Activated CD8-positive, alpha-beta T cell treated with anti-CD3 and anti-CD28 coated beads for 36 hours (primary cell): Measurements from ENCODE around the gene AARS1. TPM values are rescaled to one million over a fixed set of nuclear protein-coding genes. Genes with fewer than 3 reads are reported as not detected.
A peak's percentile ranks its signal among the peaks of the same experiment; 100 is the strongest.
"Not testable (repeated sequence)": the region's sequence is repeated elsewhere in the genome, so short reads cannot be mapped to it uniquely, and the experiment has no call there.

Experiments
- ATAC-seq: fragments of 200-7000 bp; cut with Tn5 transposase; one replicate; pipeline ENCODE4 v1.10.0; 2021; ENCODE audit warnings: mild to moderate bottlenecking, moderate library complexity
- CTCF ChIA-PET: fragments of 350-600 bp; sonication (Branson Sonifier 250); formaldehyde crosslinking; loops from one replicate; lab custom pipeline; 2021; ENCODE audit warnings: antibody characterized with exemption; lab: Charles Lee
- POLR2A ChIA-PET: fragments of 350-600 bp; sonication (Branson Sonifier 250); formaldehyde crosslinking; loops from one replicate; lab custom pipeline; 2021; ENCODE audit warnings: antibody characterized with exemption; lab: Charles Lee
- DNase-seq: peaks from one replicate; pipeline ENCODE4 v3.0.0-alpha.2; 2020
- H3K27ac Mint-ChIP-seq: one replicate; pipeline ENCODE4 v1.8.0; 2021; ENCODE audit warnings: mild to moderate bottlenecking, mixed read lengths
- H3K27me3 Mint-ChIP-seq: one replicate; pipeline ENCODE4 v1.8.0; 2021; ENCODE audit warnings: mixed read lengths
- H3K36me3 Mint-ChIP-seq: one replicate; pipeline ENCODE4 v1.8.0; 2021; ENCODE audit warnings: low read depth, mixed read lengths
- H3K4me1 Mint-ChIP-seq: one replicate; pipeline ENCODE4 v1.8.0; 2021; ENCODE audit warnings: low read depth, mixed read lengths
- H3K4me3 Mint-ChIP-seq: one replicate; pipeline ENCODE4 v1.8.0; 2021; ENCODE audit warnings: mild to moderate bottlenecking, moderate library complexity, mixed read lengths
- H3K9me3 Mint-ChIP-seq: one replicate; pipeline ENCODE4 v1.8.0; 2021; ENCODE audit warnings: mixed read lengths
- intact Hi-C: fragments of 100-400 bp; cut with micrococcal nuclease; formaldehyde crosslinking; loops from one replicate; pipeline ENCODE4 v1.10.0; 2022
- total RNA-seq, 2 experiments: library from RNA; stranded (reverse); gene quantifications; one replicate each; pipeline ENCODE4 v1.2.3, GENCODE V29; 2021
- TF ChIP-seq, protein P1 (sequence below): fragments of 200-600 bp; IDR thresholded peaks from one replicate; pipeline ENCODE4 v1.8.0; 2022; ENCODE audit warnings: antibody characterized with exemption, mild to moderate bottlenecking

The AARS1 gene
- total RNA-seq, 2 experiments from 2014 or later, result 160 to 162 TPM

DNA sequence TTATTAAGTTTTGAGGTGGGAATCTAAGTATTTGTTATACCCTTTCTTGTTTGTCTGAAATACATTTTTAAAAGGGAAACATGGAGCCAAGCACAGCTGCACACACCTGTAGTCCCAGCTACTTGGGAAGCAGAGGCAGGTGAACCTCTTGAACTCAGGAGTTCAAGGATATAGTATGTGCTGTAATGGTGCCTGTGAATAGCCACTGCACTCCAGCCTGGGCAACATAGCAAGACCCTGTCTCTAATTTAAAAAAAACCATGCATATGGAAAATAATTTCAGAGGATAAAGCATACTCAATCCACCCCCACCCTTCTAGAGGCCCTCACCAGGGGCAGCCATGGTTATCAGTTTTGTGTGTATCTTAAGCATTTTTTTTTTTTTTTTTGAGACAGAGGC is 6.3 kb upstream of the AARS1 start:
- TF ChIP-seq, protein P1, sequence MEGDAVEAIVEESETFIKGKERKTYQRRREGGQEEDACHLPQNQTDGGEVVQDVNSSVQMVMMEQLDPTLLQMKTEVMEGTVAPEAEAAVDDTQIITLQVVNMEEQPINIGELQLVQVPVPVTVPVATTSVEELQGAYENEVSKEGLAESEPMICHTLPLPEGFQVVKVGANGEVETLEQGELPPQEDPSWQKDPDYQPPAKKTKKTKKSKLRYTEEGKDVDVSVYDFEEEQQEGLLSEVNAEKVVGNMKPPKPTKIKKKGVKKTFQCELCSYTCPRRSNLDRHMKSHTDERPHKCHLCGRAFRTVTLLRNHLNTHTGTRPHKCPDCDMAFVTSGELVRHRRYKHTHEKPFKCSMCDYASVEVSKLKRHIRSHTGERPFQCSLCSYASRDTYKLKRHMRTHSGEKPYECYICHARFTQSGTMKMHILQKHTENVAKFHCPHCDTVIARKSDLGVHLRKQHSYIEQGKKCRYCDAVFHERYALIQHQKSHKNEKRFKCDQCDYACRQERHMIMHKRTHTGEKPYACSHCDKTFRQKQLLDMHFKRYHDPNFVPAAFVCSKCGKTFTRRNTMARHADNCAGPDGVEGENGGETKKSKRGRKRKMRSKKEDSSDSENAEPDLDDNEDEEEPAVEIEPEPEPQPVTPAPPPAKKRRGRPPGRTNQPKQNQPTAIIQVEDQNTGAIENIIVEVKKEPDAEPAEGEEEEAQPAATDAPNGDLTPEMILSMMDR, result no peak
- POLR2A ChIA-PET, result interaction anchor here (1.1 kb wide), 1 partner anchor 279 kb away, joined by 3 read pairs; no protein-coding TSS in a partner anchor
- peaks cover 21% of the 10 kb centered on the region for H3K4me1 Mint-ChIP-seq
- H3K4me3 Mint-ChIP-seq, result no peak overlapping the region
- H3K9me3 Mint-ChIP-seq, result peaks cover 2% of the 10 kb centered on the region
- intact Hi-C loops, result loop anchor here (10.0 kb wide), 1 partner anchor 49 kb away; the partner anchor contains the start of gene DDX19A
- CTCF ChIA-PET, result no interaction called here
- no peak for DNase-seq
- no peak overlapping the region for H3K27ac Mint-ChIP-seq
- no peak for ATAC-seq
- H3K27me3 Mint-ChIP-seq, result no peaks in the 10 kb centered on the region
- peaks cover 12% of the 10 kb centered on the region for H3K36me3 Mint-ChIP-seq

DNA sequence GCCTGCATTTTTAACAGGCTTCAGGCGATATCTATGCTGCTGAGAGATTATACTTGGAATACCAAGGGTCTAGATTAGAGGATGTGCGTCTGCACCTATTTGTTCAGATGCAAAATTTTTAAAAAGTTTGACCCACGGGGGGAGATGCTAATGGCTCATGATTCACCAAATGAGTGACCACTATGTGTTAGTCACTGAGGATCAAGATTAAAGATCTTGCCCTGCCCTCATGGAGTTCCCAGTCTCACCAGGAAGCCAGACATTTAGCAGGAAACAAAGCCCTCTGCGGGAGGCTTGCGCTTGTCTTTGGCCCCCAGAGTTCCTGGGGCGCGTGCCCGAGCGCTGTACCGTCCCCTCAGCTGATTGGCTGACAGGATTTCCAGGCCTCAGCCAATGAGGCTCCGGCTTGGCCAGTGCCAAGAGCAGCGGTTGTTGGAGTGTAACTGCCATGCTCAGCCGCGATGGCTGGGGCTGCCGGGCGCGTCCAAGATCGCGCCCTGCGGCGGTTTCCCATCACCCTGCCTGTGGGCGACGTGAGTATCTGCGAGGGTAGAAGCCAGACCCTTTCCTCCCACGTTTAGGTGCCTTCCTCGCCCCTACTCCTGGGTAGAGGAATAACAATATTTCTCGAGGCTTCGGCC is 5.2 kb upstream of the AARS1 start:
- H3K4me3 Mint-ChIP-seq, result no peak overlapping the region
- POLR2A ChIA-PET, result no interaction called here
- CTCF ChIA-PET, result no interaction called here
- H3K9me3 Mint-ChIP-seq, result no peaks in the 10 kb centered on the region
- H3K36me3 Mint-ChIP-seq, result peaks cover 5% of the 10 kb centered on the region
- no peak overlapping the region for H3K27ac Mint-ChIP-seq
- peaks cover 14% of the 10 kb centered on the region for H3K4me1 Mint-ChIP-seq
- H3K27me3 Mint-ChIP-seq, result no peaks in the 10 kb centered on the region
- TF ChIP-seq, protein P1, result no peak
- ATAC-seq, result no peak
- no peak for DNase-seq
- intact Hi-C loops, result loop anchor here (10.0 kb wide), 1 partner anchor 50 kb away; the partner anchor contains the start of gene DDX19A

DNA sequence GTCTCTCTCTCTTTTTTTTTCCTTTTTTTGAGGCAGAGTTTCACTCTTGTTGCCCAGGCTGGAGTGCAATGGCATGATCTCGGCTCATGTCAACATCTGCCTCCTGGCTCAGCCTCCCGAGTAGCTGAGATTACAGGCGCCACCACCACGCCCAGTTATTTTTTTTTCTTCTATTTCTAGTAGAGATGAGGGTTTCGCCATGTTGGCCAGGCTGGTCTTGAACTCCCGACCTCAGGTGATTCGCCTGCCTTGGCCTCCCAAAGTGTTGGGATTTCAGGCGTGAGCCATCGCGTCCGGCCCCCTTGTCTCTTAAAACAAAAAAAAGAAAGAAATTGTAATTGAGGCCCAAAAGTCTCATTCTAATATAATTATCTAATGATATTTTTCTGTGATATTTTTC is 2.8 kb upstream of the AARS1 start:
- H3K4me1 Mint-ChIP-seq, result peaks cover 15% of the 10 kb centered on the region
- intact Hi-C loops, result loop anchor here (10.0 kb wide), 1 partner anchor 53 kb away; the partner anchor contains the start of gene DDX19A
- H3K9me3 Mint-ChIP-seq, ATAC-seq, H3K4me3 Mint-ChIP-seq, CTCF ChIA-PET, DNase-seq, H3K27ac Mint-ChIP-seq, POLR2A ChIA-PET, H3K36me3 Mint-ChIP-seq, H3K27me3 Mint-ChIP-seq: not testable (repeated sequence)

DNA sequence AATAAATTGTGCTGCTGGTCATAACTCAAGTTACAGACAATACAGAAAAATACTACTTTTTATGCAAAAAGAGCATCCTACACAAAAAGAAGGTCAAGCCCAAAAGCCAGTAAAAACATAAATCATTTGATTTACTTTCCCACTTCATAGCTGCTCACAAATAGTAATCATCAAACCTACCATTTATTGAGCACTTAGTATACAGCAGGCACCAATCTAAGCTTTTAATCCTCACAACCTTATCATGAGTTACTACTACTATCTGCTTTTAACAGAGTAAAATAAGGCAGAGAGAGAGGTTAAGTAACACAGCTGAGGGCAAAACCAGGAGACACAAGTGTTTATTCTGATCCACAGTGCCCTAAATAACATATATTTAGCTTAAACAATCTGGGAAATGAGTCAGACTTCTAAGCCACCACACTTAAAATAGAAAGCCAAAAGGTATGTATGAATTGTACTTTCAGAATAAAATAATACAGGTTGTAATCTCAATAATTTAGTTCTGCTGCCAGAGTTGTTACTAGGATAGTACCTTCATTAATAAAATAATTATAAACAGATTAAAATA is 1.7 kb upstream of the AARS1 start:
- ChIA-PET POLR2A (interaction anchor here (0.7 to 1.7 kb wide), 4 partner anchors 8 to 90 kb away, joined by 3 to 13 read pairs (median 4); partner anchors contain the start of gene DDX19B), CTCF (interaction anchor here (0.8 to 1.2 kb wide), 2 partner anchors 15 to 40 kb away, joined by 3 to 4 read pairs; no protein-coding TSS in a partner anchor)
- ATAC-seq, result no peak
- intact Hi-C loops, result loop anchor here (10.0 kb wide), 1 partner anchor 54 kb away; the partner anchor contains the start of gene DDX19A
- TF ChIP-seq, protein P1, result no peak
- Mint-ChIP-seq H3K9me3 (no peaks in the 10 kb centered on the region), H3K4me1 (peaks cover 15% of the 10 kb centered on the region), H3K36me3 (peaks cover 10% of the 10 kb centered on the region), H3K4me3 (no peak overlapping the region), H3K27ac (peak overlapping the region; percentile 67), H3K27me3 (no peaks in the 10 kb centered on the region)
- no peak for DNase-seq

DNA sequence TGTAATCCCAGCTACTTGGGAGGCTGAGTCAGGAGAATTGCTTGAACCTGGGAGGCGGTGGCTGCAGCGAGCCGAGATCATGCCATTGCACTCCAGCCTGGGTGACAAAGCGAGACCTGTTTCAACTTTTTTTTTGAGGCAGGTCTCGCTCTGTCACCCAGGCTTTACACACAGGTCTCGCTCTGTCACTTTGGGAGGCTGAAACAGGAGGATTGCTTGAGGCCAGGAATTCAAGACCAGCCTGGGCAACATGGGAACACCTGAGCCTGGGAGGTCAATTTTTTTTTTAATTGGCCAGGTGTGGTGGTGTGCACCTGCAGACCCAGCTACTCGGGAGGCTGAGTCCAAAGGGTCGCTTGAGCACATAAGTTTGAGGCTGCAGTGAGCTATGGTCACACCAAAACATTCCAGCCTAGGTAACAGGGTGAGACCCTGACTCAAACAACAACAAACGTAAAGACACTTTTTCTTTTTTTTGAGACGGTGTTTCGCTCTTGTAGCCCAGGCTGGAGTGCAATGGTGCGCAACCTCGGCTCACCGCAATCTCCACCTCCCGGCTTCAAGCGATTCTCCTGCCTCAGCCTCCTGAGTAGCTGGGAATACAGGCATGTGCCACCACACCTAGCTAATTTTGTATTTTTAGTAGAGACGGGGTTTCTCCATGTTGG is 1.9 kb downstream of the AARS1 start:
- not testable (repeated sequence) for ATAC-seq, DNase-seq, H3K9me3 Mint-ChIP-seq, H3K27me3 Mint-ChIP-seq
- CTCF ChIA-PET, result interaction anchor here (0.9 to 1.7 kb wide), 2 partner anchors 36 to 63 kb away, joined by 3 read pairs; no protein-coding TSS in a partner anchor
- H3K4me1 Mint-ChIP-seq, result peaks cover 37% of the 10 kb centered on the region
- H3K36me3 Mint-ChIP-seq, result peaks cover 36% of the 10 kb centered on the region
- POLR2A ChIA-PET, result interaction anchor here (0.5 to 5.2 kb wide), 5 partner anchors 12 to 272 kb away, joined by 3 to 59 read pairs (median 3); partner anchors contain the start of genes DDX19B and EXOSC6
- H3K4me3 Mint-ChIP-seq, result peak overlapping the region; percentile 99
- intact Hi-C loops, result loop anchor here (10.0 kb wide), 1 partner anchor 237 kb away; the partner anchor contains the start of genes COG4 and SF3B3
- H3K27ac Mint-ChIP-seq, result peak overlapping the region; percentile 73
